HT-29 (cell line): ENCODE results near the gene BCS1L. TPM values are rescaled to one million over a fixed set of nuclear protein-coding genes. Genes with fewer than 3 reads are reported as not detected.

ENCODE experiments used
- DNase-seq: peaks from one replicate; pipeline ENCODE4 v3.0.0-alpha.2; 2015; ENCODE audit warnings: low spot score
- total RNA-seq: library from RNA; depleted of rRNA; stranded (reverse); fragments of >200 nt; shearing (Covaris generic); gene quantifications from 2 replicates; pipeline ENCODE4 v1.2.3, GENCODE V29; 2014; rRNA removed

Gene BCS1L
- 54.2 and 60.4 TPM in 2 replicates for total RNA-seq

GRCh38 chr2:218659258-218659987, at the start of gene BCS1L, which contains the start of gene ZNF142:
Gene BCS1L (plus strand): TSS chr2:218659683. CDS start chr2:218660988, 1,305 bp downstream.
Gene ZNF142 (minus strand): TSS chr2:218659623. CDS start chr2:218656429, 3,194 bp downstream.
- DNase-seq, result peak; percentile 95

GRCh38 chr2:218615868-218616315, 43.6 kb upstream of the BCS1L start:
- DNase-seq, result no peak

- DNase-seq, result no peak
Measured at GRCh38 chr2:218618102-218618860, 41.2 kb upstream of the BCS1L start.

GRCh38 chr2:218621007-218621406, 38.5 kb upstream of the BCS1L start:
- DNase-seq, result no peak

- DNase-seq, result no peak
Measured at GRCh38 chr2:218622606-218623365, 36.7 kb upstream of the BCS1L start.

- DNase-seq, result no peak
Measured at GRCh38 chr2:218623366-218623705, 36.1 kb upstream of the BCS1L start.

- DNase-seq, result no peak
Measured at GRCh38 chr2:218626369-218626768, 33.1 kb upstream of the BCS1L start.

GRCh38 chr2:218627939-218628338, 31.5 kb upstream of the BCS1L start:
- no peak for DNase-seq

GRCh38 chr2:218631837-218632236, 27.6 kb upstream of the BCS1L start:
- DNase-seq, result no peak

- no peak for DNase-seq
Measured at GRCh38 chr2:218635719-218636118, 23.8 kb upstream of the BCS1L start.

- no peak for DNase-seq
Measured at GRCh38 chr2:218638372-218638771, 21.1 kb upstream of the BCS1L start.

GRCh38 chr2:218642121-218642656, 17.3 kb upstream of the BCS1L start:
- DNase-seq, result no peak

- no peak for DNase-seq
Measured at GRCh38 chr2:218642786-218643185, 16.7 kb upstream of the BCS1L start.

GRCh38 chr2:218643751-218644310, 15.7 kb upstream of the BCS1L start:
- DNase-seq, result no peak

GRCh38 chr2:218644721-218645120, 14.8 kb upstream of the BCS1L start:
- no peak for DNase-seq

GRCh38 chr2:218645126-218645525, 14.4 kb upstream of the BCS1L start:
- DNase-seq, result no peak

- peak; percentile 72 for DNase-seq
Measured at GRCh38 chr2:218648088-218648786, 11.2 kb upstream of the BCS1L start.

GRCh38 chr2:218648787-218649100, 10.7 kb upstream of the BCS1L start:
- no peak for DNase-seq

- DNase-seq, result no peak
Measured at GRCh38 chr2:218655751-218656150, 3.7 kb upstream of the BCS1L start.

GRCh38 chr2:218658671-218659257, 719 bp upstream of the BCS1L start:
- DNase-seq, result peak; percentile 87

- no peak for DNase-seq
Measured at GRCh38 chr2:218659988-218660358, 490 bp downstream of the BCS1L start.
